GM18858 (cell line): Measurements from ENCODE around the gene EIF4EBP2.

ENCODE experiments used
- ATAC-seq: cut with Tn5 transposase; IDR thresholded peaks from one replicate; pipeline ENCODE4 v1.9.1; 2021; ENCODE audit not compliant: unreplicated experiment

The EIF4EBP2 gene

DNA sequence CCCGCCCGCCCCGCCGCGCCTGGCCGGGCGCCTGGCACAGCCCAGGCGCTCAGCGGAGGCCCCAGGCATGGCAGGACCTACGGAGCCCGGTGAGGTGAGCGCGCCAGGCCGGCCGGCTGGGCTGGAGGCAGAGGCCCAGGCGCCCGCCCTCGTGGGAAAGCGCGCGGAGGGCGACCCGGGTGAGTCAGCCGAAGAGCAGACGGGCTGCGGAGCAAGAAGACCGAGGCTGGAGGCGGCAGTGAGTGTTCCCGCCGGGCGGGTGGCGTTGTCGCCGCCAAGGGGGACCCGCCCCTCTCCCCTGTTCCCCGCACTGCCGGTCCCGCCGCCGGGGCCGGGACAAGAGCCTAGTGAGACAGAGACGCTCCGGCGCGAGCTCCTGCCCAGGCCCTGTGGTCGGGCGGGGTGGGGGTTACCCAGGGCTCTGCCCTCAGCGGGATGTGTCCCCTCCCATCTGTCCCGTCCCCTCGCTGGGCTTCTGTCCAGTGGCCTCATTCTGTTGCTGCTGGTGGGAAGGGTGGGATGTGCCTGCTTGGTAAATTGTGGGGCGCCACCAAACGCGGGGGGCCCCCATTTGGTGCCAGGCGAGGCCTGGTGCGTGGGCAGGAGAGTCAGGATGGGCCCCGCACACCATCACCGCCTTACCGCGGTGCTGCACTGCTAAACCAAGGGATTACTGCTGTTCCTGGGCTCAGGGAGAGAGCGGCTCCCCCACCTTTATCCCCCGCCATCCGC lies 54.5 kb downstream of the EIF4EBP2 start:
- ATAC-seq = no peak

- ATAC-seq = no peak
Measured at GRCh38 chr10:70459061-70459773, 55.3 kb downstream of the EIF4EBP2 start.

GRCh38 chr10:70459774-70460490 lies 56.0 kb downstream of the EIF4EBP2 start:
- no peak for ATAC-seq

DNA sequence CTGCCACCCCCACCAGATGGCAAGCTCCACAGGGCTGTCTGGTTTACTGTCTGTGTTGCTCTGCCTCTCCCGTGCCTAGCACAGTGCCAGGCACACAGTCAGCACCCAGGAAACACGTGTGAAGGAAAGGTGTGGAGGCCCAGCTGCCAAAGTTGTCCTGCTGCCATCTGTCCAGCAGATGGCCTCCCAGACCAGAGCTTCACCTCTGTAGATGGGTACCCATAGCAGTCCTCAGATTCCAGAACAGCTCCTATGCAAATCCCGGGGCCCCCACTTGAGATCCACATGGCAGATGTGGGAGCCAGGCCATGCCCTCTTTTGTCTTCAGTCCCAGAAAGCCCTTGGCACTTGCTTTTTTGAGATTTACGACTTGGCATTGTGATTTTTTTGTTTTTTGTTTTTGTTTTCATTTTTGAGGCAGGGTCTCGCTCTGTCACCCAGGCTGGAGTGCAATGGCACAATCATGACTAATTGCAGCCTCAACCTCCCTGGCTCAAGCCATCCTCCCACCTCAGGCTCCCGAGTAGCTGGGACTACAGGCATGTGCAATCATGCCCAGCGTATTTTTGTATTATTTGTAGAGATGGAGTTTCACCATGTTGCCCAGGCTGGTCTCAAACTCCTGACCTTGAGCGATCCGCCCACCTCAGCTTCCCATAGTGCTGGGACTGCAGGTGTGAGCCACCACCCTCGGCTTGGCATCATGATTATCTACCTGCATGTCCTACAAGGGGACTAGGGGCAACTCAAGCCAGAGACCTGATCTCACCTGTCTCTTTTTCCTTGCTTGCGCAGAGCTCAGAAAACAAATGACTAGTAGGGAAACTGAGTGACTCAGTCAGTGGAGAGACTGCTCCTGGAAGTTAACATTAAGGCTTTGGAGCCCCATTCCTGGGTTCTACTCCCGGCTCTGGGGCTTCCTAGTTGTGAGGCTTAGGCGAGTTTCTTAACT lies 57.7 kb downstream of the EIF4EBP2 start:
- no peak for ATAC-seq

GRCh38 chr10:70462349-70462984 lies 58.5 kb downstream of the EIF4EBP2 start:
- no peak for ATAC-seq

- no peak for ATAC-seq
Measured at GRCh38 chr10:70465278-70465677, 61.3 kb downstream of the EIF4EBP2 start.

DNA sequence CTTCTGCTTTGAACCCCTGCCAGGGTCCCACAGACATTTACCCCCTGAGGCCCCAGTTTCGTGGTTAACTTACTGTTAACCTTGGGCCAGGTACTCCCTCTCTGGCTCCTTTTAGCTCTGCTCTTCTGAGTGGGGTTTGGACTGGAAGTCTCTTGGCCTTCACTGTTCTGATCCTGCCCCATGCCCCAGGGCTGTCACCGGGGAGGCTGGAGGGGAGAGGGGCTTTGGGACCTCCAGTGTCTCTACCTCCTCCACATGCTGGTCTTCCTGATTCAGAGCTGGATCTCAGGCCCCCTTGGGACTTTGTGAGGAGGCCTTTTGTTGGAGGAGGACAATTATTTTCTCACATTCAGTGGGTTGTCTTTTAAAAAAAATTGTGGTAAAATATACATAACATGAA lies 61.9 kb downstream of the EIF4EBP2 start:
- no peak for ATAC-seq

DNA sequence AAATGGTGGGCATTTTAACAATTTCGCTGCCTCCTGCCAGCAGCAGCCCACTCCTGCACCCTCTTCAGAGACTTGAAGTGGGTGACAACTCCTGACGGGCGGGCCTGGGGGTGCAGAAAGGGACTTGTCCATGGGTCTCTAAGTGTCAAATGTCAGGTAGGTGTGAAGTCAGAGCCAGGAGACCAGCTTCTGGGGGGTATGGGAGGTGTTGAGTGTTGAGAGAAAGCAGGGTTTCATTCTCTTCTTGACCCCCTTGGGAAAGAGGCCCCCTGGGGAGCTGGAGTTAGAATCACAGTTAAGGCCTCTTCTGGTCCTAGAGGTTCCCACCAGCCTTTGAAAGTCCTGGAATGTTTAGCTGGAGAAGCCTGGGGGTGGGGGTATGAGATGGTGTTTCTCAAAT lies 63.0 kb downstream of the EIF4EBP2 start:
- no peak for ATAC-seq

- ATAC-seq = no peak
Measured at GRCh38 chr10:70472799-70473454, 69.0 kb downstream of the EIF4EBP2 start.

GRCh38 chr10:70474780-70475179 lies 70.8 kb downstream of the EIF4EBP2 start:
- ATAC-seq = no peak

- no peak for ATAC-seq
Measured at GRCh38 chr10:70475661-70476060, 71.7 kb downstream of the EIF4EBP2 start.

DNA sequence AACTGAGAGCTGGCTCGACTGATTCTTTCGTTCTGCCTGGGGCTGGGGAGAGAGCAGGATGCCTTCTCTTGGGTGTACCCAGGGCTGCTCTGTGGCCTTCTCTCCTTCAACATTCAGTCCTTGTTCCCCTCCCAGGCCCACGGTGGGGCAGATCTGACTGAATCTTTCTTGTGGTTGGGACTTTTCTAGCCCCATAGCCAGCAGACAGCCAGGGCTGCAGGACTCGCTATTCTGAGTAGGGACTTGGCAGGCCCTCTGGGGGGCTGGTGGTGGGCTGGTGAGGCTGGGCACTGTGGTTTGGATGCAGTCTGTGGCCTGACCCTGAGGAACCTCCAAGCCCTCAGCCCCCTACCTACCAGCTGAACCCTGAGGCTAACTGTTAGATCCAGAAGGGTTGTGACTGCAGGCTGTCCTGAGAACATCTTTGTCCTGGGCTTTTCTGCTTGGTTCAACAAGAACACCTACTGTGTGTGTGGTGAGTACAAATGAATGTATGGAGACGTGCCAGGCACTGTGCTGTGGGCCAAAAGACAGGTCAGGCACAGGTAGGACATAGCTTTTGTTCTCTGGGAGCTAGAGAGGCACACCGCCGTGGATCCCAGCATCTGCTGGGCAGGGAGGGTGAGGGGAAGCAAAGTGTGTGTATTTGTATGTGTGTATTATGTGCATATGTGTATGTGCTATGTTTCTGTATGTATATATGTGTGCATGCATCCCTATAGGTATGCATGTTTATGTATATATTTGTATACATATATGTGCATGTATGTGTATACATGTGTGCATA lies 72.5 kb downstream of the EIF4EBP2 start:
- ATAC-seq = no peak

DNA sequence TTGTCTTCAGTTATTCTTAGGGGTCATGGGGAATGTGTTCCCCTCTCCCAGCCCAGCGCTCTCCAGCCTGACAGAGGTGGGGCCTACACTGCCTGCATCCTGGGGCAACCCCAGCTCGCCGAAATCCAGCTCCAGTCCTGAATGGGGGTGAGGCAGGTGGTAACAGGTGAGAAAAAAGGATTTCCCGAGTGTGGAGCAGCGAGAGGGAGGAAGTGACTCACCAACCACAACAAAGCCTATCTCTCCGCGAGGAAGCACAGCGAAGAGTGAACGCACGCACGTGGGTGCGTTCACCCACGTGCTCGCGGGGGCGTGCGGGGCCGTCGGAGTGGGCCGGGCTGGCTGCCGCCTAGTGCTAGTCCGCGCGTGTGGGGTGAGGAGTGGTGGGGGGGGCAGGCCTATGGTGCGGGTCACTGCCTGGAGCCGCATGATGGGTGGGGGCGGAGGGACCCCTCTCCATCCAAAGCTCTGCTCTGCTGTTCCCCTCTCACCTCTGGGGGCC lies 73.8 kb downstream of the EIF4EBP2 start:
- no peak for ATAC-seq
